MM.1S (cell line): Measurements from ENCODE around the gene TPRA1.

ENCODE experiments used
- CTCF ChIP-seq: fragments of 300-600 bp; sonication (generic); IDR thresholded peaks from 2 replicates; pipeline ENCODE4 v1.5.1; 2016; ENCODE audit warnings: antibody characterized with exemption, low read length, mixed read lengths
- EZH2phosphoT487 ChIP-seq: fragments of 300-600 bp; sonication (generic); IDR thresholded peaks from 2 replicates; pipeline ENCODE4 v1.6.1; 2018; ENCODE audit warnings: antibody characterized with exemption, low read length

- TF ChIP-seq CTCF (no peak), EZH2phosphoT487 (no peak)
These were observed 41.7 kb upstream of the TPRA1 start for GRCh38 chr3:127632035-127632820.
